SK-N-SH (cell line): ENCODE data around the gene PEF1. TPM values are rescaled to one million over a fixed set of nuclear protein-coding genes. Genes with fewer than 3 reads are reported as not detected.

ENCODE experiments used
- CTCF ChIA-PET: fragments of 300-600, 350-600 bp; formaldehyde crosslinking; extraction: SDS; loops from one replicate; lab custom pipeline; 2021; lab: Yijun Ruan, JAX
- POLR2A ChIA-PET: fragments of 350-600 bp; sonication (Branson Sonifier 250); formaldehyde crosslinking; extraction: SDS; loops from one replicate; lab custom pipeline; 2020; ENCODE audit warnings: antibody characterized with exemption, inconsistent platforms; lab: Yijun Ruan, JAX
- DNase-seq: peaks from one replicate; pipeline ENCODE4 v3.0.0; 2012
- H2AFZ ChIP-seq: fragments of 200-600 bp; sonication (generic); 2 replicates; pipeline ENCODE4 v1.8.1; 2016; ENCODE audit warnings: antibody characterized with exemption, mild to moderate bottlenecking, low read depth
- H3F3A ChIP-seq: fragments of 200-600 bp; sonication (generic); replicated peaks from 2 replicates; pipeline ENCODE3; 2016; ENCODE audit warnings: antibody characterized with exemption, mild to moderate bottlenecking; ENCODE audit not compliant: insufficient read depth
- H3K27ac ChIP-seq, 2 experiments: fragments of 200-500 bp in 1 of 2; fragments of 200-600 bp in 1 of 2; sonication (Bioruptor generic) in 1 of 2; sonication (generic), shearing (Covaris generic) in 1 of 2; 2 replicates each; pipeline versions ENCODE4 v1.5.1 to v1.6.1; 2014 to 2016; ENCODE audit warnings: low read depth in 2 of 2, inconsistent platforms in 1 of 2, low read length in 1 of 2, mild to moderate bottlenecking in 1 of 2, mixed read lengths in 1 of 2
- H3K27me3 ChIP-seq: fragments of 200-600 bp; sonication (generic), shearing (Covaris generic); 2 replicates; pipeline ENCODE4 v1.6.1; 2016; ENCODE audit warnings: mixed run types; ENCODE audit not compliant: insufficient read depth
- H3K36me3 ChIP-seq, 2 experiments: fragments of 200-500 bp in 1 of 2; fragments of 200-600 bp in 1 of 2; sonication (Bioruptor generic) in 1 of 2; sonication (generic) in 1 of 2; replicated peaks in 1 of 2; 2 replicates each; pipeline versions ENCODE3 to v1.5.1; 2014 to 2016; ENCODE audit warnings: low read length in 1 of 2, mild to moderate bottlenecking in 1 of 2; ENCODE audit not compliant: insufficient read depth in 2 of 2, control insufficient read depth in 1 of 2
- H3K4me1 ChIP-seq, 2 experiments: fragments of 200-500 bp in 1 of 2; fragments of 200-600 bp in 1 of 2; sonication (Bioruptor generic) in 1 of 2; sonication (generic), shearing (Covaris generic) in 1 of 2; 2 replicates each; pipeline versions ENCODE4 v1.5.1 to v1.6.1; 2014 to 2016; ENCODE audit warnings: low read depth in 1 of 2, low read length in 1 of 2, mixed run types in 1 of 2; ENCODE audit not compliant: insufficient read depth in 2 of 2, control insufficient read depth in 1 of 2
- H3K4me2 ChIP-seq: fragments of 200-600 bp; sonication (generic), shearing (Covaris generic); 2 replicates; pipeline ENCODE4 v1.6.1; 2017; ENCODE audit warnings: mixed run types
- H3K4me3 ChIP-seq, 2 experiments: fragments of 200-500 bp in 1 of 2; fragments of 200-600 bp in 1 of 2; sonication (Bioruptor generic) in 1 of 2; sonication (generic), shearing (Covaris generic) in 1 of 2; 2 replicates each; pipeline versions ENCODE4 v1.5.1 to v1.8.1; 2014 to 2016; ENCODE audit warnings: low read depth in 2 of 2, inconsistent platforms in 1 of 2, low read length in 1 of 2, mild to moderate bottlenecking in 1 of 2, mixed read lengths in 1 of 2, moderate library complexity in 1 of 2
- H3K79me2 ChIP-seq: fragments of 200-600 bp; sonication (generic); 2 replicates; pipeline ENCODE4 v1.8.1; 2017; ENCODE audit warnings: mild to moderate bottlenecking; ENCODE audit not compliant: insufficient read depth
- H3K9ac ChIP-seq: fragments of 200-600 bp; sonication (generic); 2 replicates; pipeline ENCODE4 v1.6.1; 2017; ENCODE audit warnings: mixed run types
- H3K9me2 ChIP-seq: fragments of 200-600 bp; sonication (generic); 2 replicates; pipeline ENCODE4 v1.6.1; 2017; ENCODE audit warnings: mixed run types
- H3K9me3 ChIP-seq: fragments of 200-600 bp; sonication (generic); 2 replicates; pipeline ENCODE4 v1.6.1; 2017; ENCODE audit warnings: mixed run types, mild to moderate bottlenecking, moderate library complexity
- H4K20me1 ChIP-seq: fragments of 200-600 bp; sonication (generic); 2 replicates; pipeline ENCODE4 v1.6.1; 2017; ENCODE audit warnings: mild to moderate bottlenecking, mixed run types; ENCODE audit not compliant: insufficient read depth
- CHD2 ChIP-seq: fragments of 150-350 bp; IDR thresholded peaks from 2 replicates; pipeline ENCODE4 v1.6.1; 2018; ENCODE audit warnings: low read length; ENCODE audit not compliant: partially characterized antibody
- CTCF ChIP-seq: fragments of 200-600 bp; sonication (generic); IDR thresholded peaks from 2 replicates; pipeline ENCODE4 v1.6.1; 2017; ENCODE audit warnings: antibody characterized with exemption, mild to moderate bottlenecking, moderate library complexity
- ELF1 ChIP-seq: IDR thresholded peaks from 2 replicates; pipeline ENCODE4 v1.4.0; 2012
- EP300 ChIP-seq, 2 experiments: IDR thresholded peaks; 2 replicates each; pipeline versions ENCODE4 v1.4.0 to v1.6.1; 2012; ENCODE audit warnings: borderline replicate concordance in 1 of 2, low read depth in 1 of 2, low read length in 1 of 2
- GABPA ChIP-seq: IDR thresholded peaks from 2 replicates; pipeline ENCODE4 v1.4.0; 2012; ENCODE audit warnings: low read depth, mild to moderate bottlenecking
- MAX ChIP-seq: IDR thresholded peaks from 2 replicates; pipeline ENCODE4 v1.4.0; 2012; ENCODE audit warnings: low read depth
- MEF2A ChIP-seq: IDR thresholded peaks from 2 replicates; pipeline ENCODE4 v1.4.0; 2012; ENCODE audit warnings: low read depth, borderline replicate concordance
- NFIC ChIP-seq: IDR thresholded peaks from 2 replicates; pipeline ENCODE4 v1.4.0; 2012; ENCODE audit warnings: borderline replicate concordance
- POLR2AphosphoS5 ChIP-seq: IDR thresholded peaks from 2 replicates; pipeline ENCODE4 v1.6.1; 2012; ENCODE audit warnings: low read depth, low read length
- RAD21 ChIP-seq: IDR thresholded peaks from 2 replicates; pipeline ENCODE4 v1.6.1; 2012; ENCODE audit warnings: mild to moderate bottlenecking, low read length
- USF1 ChIP-seq: IDR thresholded peaks from 2 replicates; pipeline ENCODE4 v1.4.0; 2012; ENCODE audit warnings: low read depth, borderline replicate concordance
- ZBTB33 ChIP-seq: IDR thresholded peaks from 2 replicates; pipeline ENCODE4 v1.4.0; 2012; ENCODE audit warnings: low read depth, borderline replicate concordance
- polyA plus RNA-seq, 3 experiments: library from polyadenylated mRNA; depleted of rRNA; stranded (reverse); fragments of >200 nt; gene quantifications; 2 replicates each; pipeline ENCODE4 v1.2.3, GENCODE V29; 2012

PEF1 gene
- polyA plus RNA-seq, 1 of the 3 experiments (the other 2 are of a cell fraction), result 51.9 TPM

- TF ChIP-seq ZBTB33 (no peak), EP300 (IDR thresholded peaks at IDR 0.05; ENCODE audit: borderline replicate concordance in 1 of 2, low read depth in 1 of 2, low read length in 1 of 2) (no peak), USF1 (no peak), CHD2 (no peak), ELF1 (no peak)
Measured at GRCh38 chr1:31593136-31593665, 51.5 kb downstream of the PEF1 start (continued).

- 0 out of 2 replicates have a peak overlapping the region, but pooled peaks have one; percentile 35 for H2AFZ ChIP-seq
- H3K4me2 ChIP-seq, result peak overlapping the region; percentile 58
- no peaks in the 10 kb centered on the region for H3K9me2 ChIP-seq
- peaks cover under 1% of the 10 kb centered on the region for H3F3A ChIP-seq
- no peak for DNase-seq
- H3K79me2 ChIP-seq, result no peaks in the 10 kb centered on the region
- no peak overlapping the region for H3K9ac ChIP-seq
- H3K9me3 ChIP-seq, result no peaks in the 10 kb centered on the region
- H3K4me1 ChIP-seq, result peaks cover 10 to 15% of the 10 kb centered on the region in 2 experiments
- ChIA-PET POLR2A (no interaction called here), CTCF (interaction anchor here (0.7 to 6.0 kb wide), 7 partner anchors 15 to 46 kb away, joined by 3 to 37 read pairs (median 4); partner anchors contain the start of gene HCRTR1)
- H3K27ac ChIP-seq, result peak overlapping the region in 1 of 2 experiments; percentile 36; a peak in 1 of 4 replicates
- H3K36me3 ChIP-seq, result no peaks in the 10 kb centered on the region
- H3K4me3 ChIP-seq, result no peak overlapping the region
- no peaks in the 10 kb centered on the region for H4K20me1 ChIP-seq
- H3K27me3 ChIP-seq, result no peaks in the 10 kb centered on the region
- TF ChIP-seq CTCF, result no peak
- no peak for TF ChIP-seq MAX
- TF ChIP-seq MEF2A, result no peak
- TF ChIP-seq GABPA, result no peak
- no peak for TF ChIP-seq NFIC
- no peak for TF ChIP-seq POLR2AphosphoS5
- TF ChIP-seq USF1, result no peak
- no peak for TF ChIP-seq RAD21
Measured at GRCh38 chr1:31592132-31592531, 52.5 kb downstream of the PEF1 start.
